HCT116 (cell line): ENCODE results near the gene SLC17A5. TPM values are rescaled to one million over a fixed set of nuclear protein-coding genes. Genes with fewer than 3 reads are reported as not detected.
"Not testable (repeated sequence)": the region's sequence is repeated elsewhere in the genome, so short reads cannot be mapped to it uniquely, and the experiment has no call there.

ENCODE experiments used
- ATAC-seq: fragments of 200-7000 bp; cut with Tn5 transposase; 2 replicates; pipeline ENCODE4 v1.9.1; 2020; ENCODE audit warnings: mild to moderate bottlenecking, moderate library complexity
- BruUV-seq: library from RNA; stranded (reverse); fragments of 400-500 nt; replicated peaks from 2 replicates; lab custom pipeline; 2021; lab: Mats Ljungman, UMichigan
- CTCF ChIA-PET: fragments of 300-600 bp; sonication (Branson Sonifier 250); formaldehyde crosslinking; loops from one replicate; lab custom pipeline; 2021; ENCODE audit warnings: antibody characterized with exemption; lab: Charles Lee
- POLR2A ChIA-PET: fragments of 300-600, 350-600 bp; sonication (Branson Sonifier 250); formaldehyde crosslinking; loops from one replicate; lab custom pipeline; 2021; ENCODE audit warnings: antibody characterized with exemption; lab: Charles Lee
- RAD21 ChIA-PET, 2 experiments: fragments of 300-600 bp; sonication (Branson Sonifier 250); formaldehyde crosslinking; loops; one replicate each; lab custom pipeline; 2023; ENCODE audit warnings: low total read pairs in 2 of 2; ENCODE audit not compliant: uncharacterized antibody in 2 of 2, unreplicated experiment in 2 of 2, low non-redundant PET in 1 of 2; lab: Charles Lee
- DNase-seq: peaks from one replicate; pipeline ENCODE4 v3.0.0-alpha.2; 2010; ENCODE audit warnings: low read depth, low spot score
- H2AFZ ChIP-seq: fragments of 200-600 bp; shearing (Covaris generic), sonication (generic); 2 replicates; pipeline ENCODE4 v1.6.1; 2017; ENCODE audit warnings: low read depth, mixed run types, mixed read lengths, antibody characterized with exemption, low read length; ENCODE audit not compliant: poor library complexity, severe bottlenecking
- H3K27ac ChIP-seq: 2 replicates; pipeline ENCODE4 v1.5.1; 2012; ENCODE audit warnings: low read depth, low read length
- H3K27me3 ChIP-seq: fragments of 200-600 bp; sonication (generic); 2 replicates; pipeline ENCODE4 v1.6.1; 2016; ENCODE audit warnings: mixed run types, low read length, mixed read lengths; ENCODE audit not compliant: insufficient read depth
- H3K36me3 ChIP-seq, 2 experiments: fragments of 200-500 bp in 1 of 2; fragments of 200-600 bp in 1 of 2; sonication (Bioruptor generic) in 1 of 2; sonication (generic) in 1 of 2; 2 replicates each; pipeline versions ENCODE4 v1.5.1 to v1.6.1; 2014 to 2016; ENCODE audit warnings: low read length in 2 of 2, inconsistent platforms in 1 of 2, mixed read lengths in 1 of 2, mixed run types in 1 of 2; ENCODE audit not compliant: insufficient read depth in 2 of 2, control insufficient read depth in 1 of 2
- H3K4me1 ChIP-seq, 2 experiments: fragments of 200-600 bp in 1 of 2; sonication (generic) in 1 of 2; 2 replicates each; pipeline versions ENCODE4 v1.5.1 to v1.6.1; 2012 to 2017; ENCODE audit warnings: low read length in 2 of 2, inconsistent platforms in 1 of 2, mild to moderate bottlenecking in 1 of 2, mixed read lengths in 1 of 2, mixed run types in 1 of 2, moderate library complexity in 1 of 2; ENCODE audit not compliant: insufficient read depth in 2 of 2, control insufficient read depth in 1 of 2
- H3K4me2 ChIP-seq: fragments of 200-600 bp; sonication (generic); 2 replicates; pipeline ENCODE4 v1.6.1; 2017; ENCODE audit warnings: mixed run types, low read length, mixed read lengths
- H3K4me3 ChIP-seq, 2 experiments: fragments of 200-600 bp in 1 of 2; sonication (generic) in 1 of 2; replicated peaks in 1 of 2; 2 replicates each; pipeline ENCODE4 v1.5.1; 2011 to 2016; ENCODE audit warnings: low read length in 2 of 2, control low read depth in 1 of 2, low read depth in 1 of 2, mild to moderate bottlenecking in 1 of 2, mixed read lengths in 1 of 2, mixed run types in 1 of 2
- H3K79me2 ChIP-seq: fragments of 200-600 bp; sonication (generic); 2 replicates; pipeline ENCODE4 v1.6.1; 2017; ENCODE audit warnings: mild to moderate bottlenecking, mixed run types, low read length, moderate library complexity, mixed read lengths; ENCODE audit not compliant: insufficient read depth
- H3K9ac ChIP-seq: fragments of 200-600 bp; sonication (generic); 2 replicates; pipeline ENCODE4 v1.6.1; 2016; ENCODE audit warnings: low read length, mixed read lengths
- H3K9me2 ChIP-seq: fragments of 200-600 bp; sonication (generic), shearing (Covaris generic); 2 replicates; pipeline ENCODE4 v1.6.1; 2017; ENCODE audit warnings: mixed run types, mild to moderate bottlenecking, moderate library complexity; ENCODE audit not compliant: insufficient read depth
- H3K9me3 ChIP-seq, 2 experiments: fragments of 200-500 bp in 1 of 2; fragments of 200-600 bp in 1 of 2; sonication (Bioruptor generic) in 1 of 2; sonication (generic) in 1 of 2; 2 replicates each; pipeline ENCODE4 v1.6.1; 2014 to 2017; ENCODE audit warnings: low read length in 2 of 2, mixed read lengths in 2 of 2, inconsistent platforms in 1 of 2, low read depth in 1 of 2, mild to moderate bottlenecking in 1 of 2, mixed run types in 1 of 2, moderate library complexity in 1 of 2; ENCODE audit not compliant: control insufficient read depth in 1 of 2, insufficient read depth in 1 of 2
- H4K20me1 ChIP-seq: fragments of 200-600 bp; sonication (generic), shearing (Covaris generic); 2 replicates; pipeline ENCODE4 v1.6.1; 2017; ENCODE audit warnings: mixed run types, mild to moderate bottlenecking, moderate library complexity; ENCODE audit not compliant: insufficient read depth
- EGR1 ChIP-seq: IDR thresholded peaks from 2 replicates; pipeline ENCODE4 v1.6.1; 2012; ENCODE audit warnings: low read depth
- EZH2 ChIP-seq: fragments of 200-600 bp; sonication (generic); IDR thresholded peaks from 2 replicates; pipeline ENCODE4 v1.6.1; 2017; ENCODE audit warnings: antibody characterized with exemption, mixed run types
- SRF ChIP-seq: IDR thresholded peaks from 2 replicates; pipeline ENCODE4 v1.6.1; 2012; ENCODE audit warnings: low read depth
- TCF7L2 ChIP-seq: IDR thresholded peaks from 2 replicates; pipeline ENCODE4 v1.7.0; 2011; ENCODE audit warnings: borderline replicate concordance, inconsistent platforms; ENCODE audit not compliant: insufficient read depth, insufficient read length; ENCODE audit errors: extremely low read depth
- ZFX ChIP-seq: fragments of 450-650 bp; IDR thresholded peaks from 2 replicates; pipeline ENCODE4 v1.6.1; 2017
- intact Hi-C: fragments of 100-400 bp; cut with micrococcal nuclease; formaldehyde crosslinking; loops from 2 replicates; pipeline ENCODE4 v1.10.0; 2022
- total RNA-seq: library from RNA; stranded (reverse); gene quantifications from one replicate; pipeline ENCODE4 v1.2.1, GENCODE V29; 2021; ENCODE audit not compliant: unreplicated experiment

The SLC17A5 gene
- total RNA-seq, 1 experiment from 2014 or later = 17.0 TPM

GRCh38 chr6:73577676-73578075 lies 76.1 kb downstream of the SLC17A5 start:
- RAD21 ChIA-PET = no interaction called here
- H3K4me1 ChIP-seq = peaks cover 39 to 44% of the 10 kb centered on the region in 2 experiments
- TF ChIP-seq TCF7L2 = no peak
- TF ChIP-seq EZH2 = no peak
- TF ChIP-seq ZFX = no peak
- no peak for TF ChIP-seq SRF
- TF ChIP-seq EGR1 = no peak

GRCh38 chr6:73572531-73572930 lies 81.3 kb downstream of the SLC17A5 start:
- CTCF ChIA-PET, H3K79me2 ChIP-seq, ATAC-seq, H3K9ac ChIP-seq, RAD21 ChIA-PET, intact Hi-C loops, H4K20me1 ChIP-seq, H2AFZ ChIP-seq, H3K36me3 ChIP-seq, DNase-seq, H3K9me3 ChIP-seq, BruUV-seq, H3K4me3 ChIP-seq, H3K4me2 ChIP-seq, H3K27ac ChIP-seq, H3K27me3 ChIP-seq, POLR2A ChIA-PET, H3K9me2 ChIP-seq: not testable (repeated sequence)
- H3K4me1 ChIP-seq = peaks cover 8 to 16% of the 10 kb centered on the region in 2 experiments

More at GRCh38 chr6:73577676-73578075, 76.1 kb downstream of the SLC17A5 start:
- Histone ChIP-seq H3K27ac (peak overlapping the region; percentile 97), H4K20me1 (no peaks in the 10 kb centered on the region), H3K9ac (no peak overlapping the region), H3K9me3 (no peaks in the 10 kb centered on the region), H3K9me2 (no peaks in the 10 kb centered on the region), H3K27me3 (no peaks in the 10 kb centered on the region), H3K4me2 (no peak overlapping the region), H3K4me3 (no peak overlapping the region), H2AFZ (no peak overlapping the region), H3K36me3 (no peaks in the 10 kb centered on the region), H3K79me2 (no peaks in the 10 kb centered on the region)
- ATAC-seq (no peak), DNase-seq (no peak)
- intact Hi-C loops = no loop called here
- ChIA-PET CTCF (no interaction called here), POLR2A (interaction anchor here (4.9 kb wide), 1 partner anchor 56 kb away, joined by 68 read pairs; the partner anchor contains the start of gene EEF1A1)
- no TSS peak for BruUV-seq

DNA sequence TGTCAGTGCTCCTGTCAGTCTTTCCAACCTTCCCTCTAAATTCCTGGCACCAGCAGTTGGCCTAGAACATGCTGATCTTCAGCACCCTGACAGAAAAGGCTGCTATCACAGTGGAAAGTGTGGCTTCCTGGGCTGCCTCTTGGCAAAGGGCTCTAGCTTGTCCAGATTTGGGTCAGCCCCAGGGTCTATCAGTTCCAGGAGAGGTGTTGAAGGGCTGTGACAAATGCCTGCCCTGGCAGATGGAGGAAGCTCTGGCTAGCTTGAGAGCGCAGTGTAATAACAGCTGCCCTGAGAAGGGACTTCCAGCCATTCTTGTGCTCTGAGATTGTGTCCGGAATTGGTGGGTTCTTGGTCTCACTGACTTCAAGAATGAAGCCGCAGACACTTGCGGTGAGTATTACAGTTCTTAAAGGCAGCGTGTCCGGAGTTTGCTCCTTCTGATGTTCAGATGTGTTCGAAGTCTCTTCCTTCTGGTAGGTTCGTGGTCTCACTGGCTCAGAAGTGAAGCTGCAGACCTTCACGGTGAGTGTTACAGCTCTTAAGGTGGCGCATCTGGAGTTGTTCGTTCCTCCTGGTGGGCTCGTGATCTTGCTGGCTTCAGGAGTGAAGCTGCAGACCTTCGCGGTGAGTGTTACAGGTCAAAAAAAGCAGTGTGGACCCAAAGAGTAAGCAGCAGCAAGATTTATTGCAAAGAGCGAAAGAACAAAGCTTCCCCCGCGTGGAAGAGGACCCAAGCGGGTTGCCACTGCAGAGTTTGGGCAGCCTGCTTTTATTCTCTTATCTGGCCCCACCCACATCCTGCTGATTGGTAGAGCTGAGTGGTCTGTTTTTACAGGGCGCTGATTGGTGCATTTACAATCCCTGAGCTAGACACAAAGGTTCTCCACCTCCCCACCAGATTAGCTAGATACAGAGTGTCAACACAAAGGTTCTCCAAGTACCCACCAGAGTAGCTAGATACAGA lies 82.3 kb downstream of the SLC17A5 start:
- POLR2A ChIA-PET, intact Hi-C loops: not testable (repeated sequence)

More for the DNA sequence above, 82.3 kb downstream of the SLC17A5 start:
- H3K4me3 ChIP-seq, H3K36me3 ChIP-seq, H3K9me2 ChIP-seq, H3K9ac ChIP-seq, H3K9me3 ChIP-seq, H3K79me2 ChIP-seq, DNase-seq, H2AFZ ChIP-seq, H3K27me3 ChIP-seq, RAD21 ChIA-PET, H3K27ac ChIP-seq, CTCF ChIA-PET, ATAC-seq, H3K4me2 ChIP-seq, H4K20me1 ChIP-seq: not testable (repeated sequence)
- BruUV-seq = TSS peak; percentile 94
- H3K4me1 ChIP-seq = peaks cover 18 to 26% of the 10 kb centered on the region in 2 experiments
